GM04503 (cell line): ENCODE measurements around the gene SP100.
"Not testable (repeated sequence)": the region's sequence is repeated elsewhere in the genome, so short reads cannot be mapped to it uniquely, and the experiment has no call there.

ENCODE experiments used
- DNase-seq: peaks from one replicate; pipeline ENCODE4 v3.0.0-alpha.2; 2012; ENCODE audit warnings: low read depth

Gene SP100

GRCh38 chr2:230459216-230459615 lies 43.2 kb downstream of the SP100 start:
- DNase-seq = no peak

- no peak for DNase-seq
Observed at GRCh38 chr2:230471074-230471473, 55.1 kb downstream of the SP100 start.

GRCh38 chr2:230472621-230473018 lies 56.6 kb downstream of the SP100 start:
- peak; percentile 7 for DNase-seq

- DNase-seq = no peak
Observed at GRCh38 chr2:230473378-230473777, 57.4 kb downstream of the SP100 start.

GRCh38 chr2:230475143-230475542 lies 59.1 kb downstream of the SP100 start:
- no peak for DNase-seq

GRCh38 chr2:230485801-230486341 lies 69.9 kb downstream of the SP100 start:
- DNase-seq = no peak

- DNase-seq = not testable (repeated sequence)
Observed at GRCh38 chr2:230491219-230491618, 75.2 kb downstream of the SP100 start.

- no peak for DNase-seq
Observed at GRCh38 chr2:230492107-230492506, 76.1 kb downstream of the SP100 start.

GRCh38 chr2:230494980-230495379 lies 79.0 kb downstream of the SP100 start:
- DNase-seq = no peak

GRCh38 chr2:230496891-230497290 lies 80.9 kb downstream of the SP100 start:
- DNase-seq = no peak

- no peak for DNase-seq
Observed at GRCh38 chr2:230498506-230499107, 82.6 kb downstream of the SP100 start.

GRCh38 chr2:230502593-230502992 lies 86.6 kb downstream of the SP100 start:
- no peak for DNase-seq

GRCh38 chr2:230503798-230504197 lies 87.8 kb downstream of the SP100 start:
- no peak for DNase-seq

- no peak for DNase-seq
Observed at GRCh38 chr2:230505162-230505561, 89.2 kb downstream of the SP100 start.

GRCh38 chr2:230512955-230513748 lies 97.2 kb downstream of the SP100 start:
- no peak for DNase-seq

GRCh38 chr2:230520061-230520874 lies 104.3 kb downstream of the SP100 start:
- DNase-seq = no peak

- DNase-seq = no peak
Observed at GRCh38 chr2:230520875-230521155, 104.8 kb downstream of the SP100 start.

- no peak for DNase-seq
Observed at GRCh38 chr2:230521386-230521785, 105.4 kb downstream of the SP100 start.

GRCh38 chr2:230525682-230526081 lies 109.7 kb downstream of the SP100 start:
- DNase-seq = no peak

- DNase-seq = no peak
Observed at GRCh38 chr2:230537531-230537976, 121.6 kb downstream of the SP100 start.

- no peak for DNase-seq
Observed at GRCh38 chr2:230540332-230540731, 124.3 kb downstream of the SP100 start.

- no peak for DNase-seq
Observed at GRCh38 chr2:230541934-230542380, 126.0 kb downstream of the SP100 start.

GRCh38 chr2:230542751-230543150 lies 126.8 kb downstream of the SP100 start:
- DNase-seq = no peak
